Activated CD4-positive, alpha-beta T cell treated with anti-CD3 and anti-CD28 coated beads, Interleukin-10, Interleukin-2, amounts not matched to agents 100 ng/mL and 50 ng/mL, durations not matched to agents 16 hours and 8 hours (primary cell): Measurements from ENCODE around the gene TPRA1.
"Not testable (repeated sequence)": the region's sequence is repeated elsewhere in the genome, so short reads cannot be mapped to it uniquely, and the experiment has no call there.

Experiments
- DNase-seq: peaks from one replicate; pipeline ENCODE4 v3.0.0-alpha.2; 2020

The TPRA1 gene

DNA sequence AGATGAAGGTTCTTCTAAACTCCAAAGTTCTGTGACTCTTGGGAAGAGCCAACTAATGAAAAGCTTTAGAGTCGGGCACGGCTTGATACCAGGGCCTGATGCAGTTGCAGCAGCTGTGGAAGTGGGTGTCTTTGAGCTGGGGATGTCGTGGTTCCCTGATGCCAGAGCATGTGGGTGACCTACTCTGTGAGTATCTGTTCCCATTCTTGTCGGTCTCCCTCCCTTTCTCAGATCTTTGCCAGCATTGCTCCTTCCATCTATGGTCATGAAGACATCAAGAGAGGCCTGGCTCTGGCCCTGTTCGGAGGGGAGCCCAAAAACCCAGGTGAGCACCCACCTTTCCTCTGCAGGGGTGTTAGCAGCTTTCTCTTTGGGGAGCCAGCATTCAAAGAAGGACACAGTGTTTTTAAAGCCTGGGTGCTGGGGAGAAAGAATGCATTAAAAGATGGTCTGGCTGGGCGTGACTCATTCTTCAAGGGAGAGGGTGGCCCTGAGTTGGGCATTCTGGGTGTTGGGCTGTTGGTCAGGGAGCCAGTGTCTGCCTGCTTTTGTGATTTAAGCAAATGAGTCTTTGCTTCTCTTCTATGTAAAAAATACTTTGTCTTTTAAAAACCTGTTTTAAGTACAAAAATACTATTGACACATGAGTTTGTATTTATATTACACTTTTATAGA is 25.2 kb upstream of the TPRA1 start:
- no peak for DNase-seq

DNA sequence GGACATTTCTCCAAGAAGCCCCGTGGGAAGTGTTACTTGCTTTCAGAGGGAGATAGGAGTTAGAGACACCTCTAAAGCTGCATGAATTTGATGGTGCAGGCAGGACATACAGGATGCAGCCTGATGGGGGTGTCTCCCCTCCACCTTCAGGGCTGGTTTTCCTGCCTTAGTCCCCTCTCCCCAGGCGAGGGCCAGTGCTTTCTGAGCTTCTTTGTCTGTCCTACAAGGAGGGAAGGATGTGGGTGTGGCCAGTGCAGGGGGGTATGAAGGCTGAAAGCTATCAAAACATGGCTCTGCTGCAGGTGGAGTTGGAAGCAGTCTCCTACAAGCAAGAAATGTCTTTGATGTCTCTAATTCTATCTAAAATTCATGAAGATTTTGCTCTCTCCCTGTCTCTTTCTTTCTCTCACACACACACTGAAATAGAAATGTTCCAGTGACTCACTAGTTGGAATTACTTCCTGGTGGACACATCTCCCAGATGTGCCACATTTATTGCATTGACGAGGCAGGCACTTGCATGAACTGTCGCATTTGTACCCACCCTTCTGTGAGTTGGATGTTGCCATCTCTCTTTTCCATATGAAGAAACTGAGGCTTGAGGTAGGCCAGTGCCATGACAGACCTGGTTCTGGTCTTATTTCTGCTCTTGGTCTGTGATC is 24.5 kb upstream of the TPRA1 start:
- no peak for DNase-seq

DNA sequence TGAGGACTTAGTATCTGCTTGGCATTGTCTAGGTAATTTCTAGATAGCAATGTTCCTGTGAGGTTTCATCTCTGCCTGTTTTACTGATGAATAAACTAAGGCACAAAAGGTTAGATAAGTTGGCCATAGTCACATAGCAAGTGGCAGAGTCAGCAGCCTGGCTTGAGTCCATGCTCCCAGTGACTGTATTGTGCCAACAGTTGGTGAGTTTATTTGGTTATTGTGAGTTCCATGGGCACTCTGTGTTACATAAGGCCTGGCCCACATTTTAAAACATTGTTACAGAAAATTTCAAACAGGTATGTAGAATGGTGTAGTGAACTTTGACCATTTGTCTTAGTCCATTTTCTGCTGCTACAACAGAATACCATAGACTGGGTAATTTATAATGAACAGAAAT is 22.9 kb upstream of the TPRA1 start:
- no peak for DNase-seq

DNA sequence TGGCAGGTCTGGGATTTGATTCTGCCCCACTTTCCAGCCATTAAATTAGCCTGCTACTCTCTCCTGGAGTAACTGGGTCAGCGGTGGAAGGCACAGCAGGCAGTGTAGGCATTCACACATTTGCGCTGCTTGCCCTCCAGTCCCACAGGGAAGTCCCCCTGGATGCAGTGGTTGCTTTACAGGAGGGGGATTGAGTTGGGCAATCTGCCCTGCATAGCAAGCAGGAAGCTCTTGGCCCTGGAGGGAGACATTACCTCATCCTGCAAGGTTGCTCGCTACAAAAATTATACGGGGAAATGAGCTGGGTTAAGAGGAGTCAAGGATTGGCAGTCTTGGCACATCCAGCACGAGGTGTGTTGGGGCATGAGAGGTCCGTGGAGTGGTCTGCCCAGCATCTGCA is 22.4 kb upstream of the TPRA1 start:
- DNase-seq: no peak

DNA sequence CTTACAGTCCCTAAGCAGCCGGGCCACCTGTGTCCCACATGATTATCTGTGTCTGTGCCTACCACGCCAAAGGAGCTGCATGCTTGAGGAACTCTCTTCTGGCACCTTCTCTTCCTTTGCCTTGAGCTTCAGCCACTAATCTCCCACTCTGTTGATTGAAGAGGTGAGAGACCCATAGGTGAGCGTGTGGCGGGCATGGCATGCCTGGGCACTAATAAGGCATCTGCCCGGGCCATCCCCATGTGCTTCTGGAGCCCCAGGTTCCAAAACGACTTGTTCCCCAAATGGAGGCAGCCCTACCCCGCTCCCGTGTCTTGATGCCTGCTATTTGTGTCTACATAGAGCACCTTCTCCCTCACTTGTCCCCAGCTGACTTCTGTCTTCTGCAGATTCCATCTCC is 20.7 kb upstream of the TPRA1 start:
- no peak for DNase-seq

DNA sequence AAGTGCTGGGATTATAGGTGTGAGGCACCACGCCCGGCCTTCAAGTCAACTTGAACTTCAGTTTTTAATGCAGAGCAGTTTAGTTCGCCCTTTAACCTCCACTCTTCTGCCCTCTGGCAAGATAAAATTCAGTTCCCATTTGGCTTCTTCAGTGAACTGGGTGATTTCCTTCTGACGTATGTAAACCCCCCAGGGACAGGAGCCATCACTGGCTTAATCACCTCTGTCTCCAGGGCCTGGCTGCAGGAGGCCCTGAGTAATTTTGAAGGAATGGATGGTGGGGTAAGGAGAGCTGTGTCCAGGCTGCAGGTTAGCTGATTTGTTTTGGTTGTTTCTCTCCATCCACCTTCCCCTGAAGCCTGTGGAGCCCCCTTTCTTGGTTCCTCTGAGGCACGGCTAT is 19.6 kb upstream of the TPRA1 start:
- DNase-seq: no peak

DNA sequence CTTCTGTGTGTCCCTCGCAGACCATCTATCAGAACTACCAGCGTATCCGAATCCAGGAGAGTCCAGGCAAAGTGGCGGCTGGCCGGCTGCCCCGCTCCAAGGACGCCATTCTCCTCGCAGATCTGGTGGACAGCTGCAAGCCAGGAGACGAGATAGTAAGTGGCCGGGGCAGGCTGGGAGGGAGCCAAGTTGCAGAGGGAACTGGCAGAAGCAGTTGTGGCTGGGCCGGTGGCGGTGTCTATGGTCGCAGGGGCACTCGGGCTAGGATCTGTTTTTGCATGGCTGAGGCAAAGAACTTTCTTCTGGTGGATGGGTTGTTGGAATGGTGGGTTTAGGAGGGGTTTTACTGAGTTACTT is 17.8 kb upstream of the TPRA1 start:
- no peak for DNase-seq

DNA sequence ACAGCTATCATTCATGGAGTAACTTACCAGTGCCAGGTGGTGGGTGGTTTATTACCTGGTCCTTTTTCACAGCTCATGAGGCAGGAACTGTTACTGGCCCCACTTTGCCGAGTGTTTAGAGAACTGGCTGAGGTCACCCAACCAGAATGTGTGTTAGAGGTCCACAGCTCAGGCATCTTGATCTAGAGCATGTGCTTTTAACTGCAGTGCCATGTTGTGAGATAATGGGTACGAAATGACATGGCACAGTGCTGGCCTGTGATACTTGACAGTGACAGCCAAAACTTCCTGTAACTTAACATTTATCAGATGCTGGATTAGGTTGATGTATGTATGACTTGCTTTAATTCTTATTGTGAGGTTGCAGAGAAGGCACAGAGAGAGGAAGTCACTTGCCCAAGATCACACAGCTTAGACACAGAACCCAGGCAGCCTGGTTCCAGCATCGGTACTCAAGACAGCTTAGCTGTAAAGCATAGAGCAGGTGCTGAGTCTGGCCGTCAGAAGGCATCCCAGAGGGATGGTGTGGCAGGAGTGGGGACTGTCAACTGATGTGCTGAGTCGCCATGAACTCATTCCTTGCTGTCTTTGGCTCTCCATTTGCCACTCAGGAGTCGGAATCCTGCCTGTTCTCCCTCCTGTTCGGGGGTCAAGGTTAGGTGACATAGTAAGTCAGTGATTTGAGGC is 17.3 kb upstream of the TPRA1 start:
- DNase-seq: no peak

DNA sequence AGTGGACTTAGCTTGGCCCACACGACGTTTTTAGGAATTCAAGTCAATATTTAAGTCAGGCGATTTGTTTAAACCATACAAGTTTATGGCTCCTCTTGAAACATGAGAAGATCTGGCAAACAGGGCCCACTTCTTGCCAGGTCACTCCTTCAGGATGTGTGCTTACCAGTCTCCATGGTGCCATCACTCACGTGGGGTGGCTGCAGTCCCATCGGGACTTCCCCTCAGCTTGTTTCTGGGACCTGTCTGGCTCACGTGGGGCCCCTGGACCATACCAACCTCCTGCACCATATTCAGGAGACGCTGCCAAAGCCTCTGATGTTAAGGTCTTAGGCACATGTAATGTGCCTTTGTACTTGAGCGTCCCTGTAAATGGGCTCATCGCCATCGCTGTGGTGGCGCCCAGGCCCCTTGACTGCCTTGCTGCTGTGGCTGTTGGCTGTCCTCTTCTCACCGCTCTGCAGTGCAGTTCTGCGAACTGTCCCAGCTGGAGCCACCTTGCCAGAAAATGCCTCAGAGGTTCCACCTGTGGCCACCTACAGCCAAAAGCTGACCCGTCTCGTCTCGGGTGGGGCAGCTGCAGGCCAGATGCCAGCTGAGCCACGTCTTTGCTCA is 16.6 kb upstream of the TPRA1 start:
- DNase-seq: no peak

DNA sequence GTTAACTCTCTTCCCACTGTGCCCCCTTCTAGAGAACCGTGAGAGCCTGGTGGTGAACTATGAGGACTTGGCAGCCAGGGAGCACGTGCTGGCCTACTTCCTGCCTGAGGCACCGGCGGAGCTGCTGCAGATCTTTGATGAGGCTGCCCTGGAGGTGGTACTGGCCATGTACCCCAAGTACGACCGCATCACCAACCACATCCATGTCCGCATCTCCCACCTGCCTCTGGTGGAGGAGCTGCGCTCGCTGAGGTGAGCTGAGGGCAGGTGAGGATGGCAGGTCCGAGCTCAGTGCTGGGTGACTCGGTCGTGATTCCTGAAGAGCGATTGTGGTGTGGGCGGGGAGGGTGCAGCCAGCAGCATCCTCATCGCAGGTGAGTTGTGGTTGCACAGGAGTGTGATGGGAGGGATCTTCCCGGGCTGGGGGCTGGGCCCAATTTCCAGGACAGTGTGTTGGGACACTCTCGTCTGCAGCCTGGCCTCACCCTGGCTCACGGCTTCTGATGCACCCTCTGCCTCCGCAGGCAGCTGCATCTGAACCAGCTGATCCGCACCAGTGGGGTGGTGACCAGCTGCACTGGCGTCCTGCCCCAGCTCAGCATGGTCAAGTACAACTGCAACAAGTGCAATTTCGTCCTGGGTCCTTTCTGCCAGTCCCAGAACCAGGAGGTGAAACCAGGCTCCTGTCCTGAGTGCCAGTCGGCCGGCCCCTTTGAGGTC is 15.7 kb upstream of the TPRA1 start:
- no peak for DNase-seq

DNA sequence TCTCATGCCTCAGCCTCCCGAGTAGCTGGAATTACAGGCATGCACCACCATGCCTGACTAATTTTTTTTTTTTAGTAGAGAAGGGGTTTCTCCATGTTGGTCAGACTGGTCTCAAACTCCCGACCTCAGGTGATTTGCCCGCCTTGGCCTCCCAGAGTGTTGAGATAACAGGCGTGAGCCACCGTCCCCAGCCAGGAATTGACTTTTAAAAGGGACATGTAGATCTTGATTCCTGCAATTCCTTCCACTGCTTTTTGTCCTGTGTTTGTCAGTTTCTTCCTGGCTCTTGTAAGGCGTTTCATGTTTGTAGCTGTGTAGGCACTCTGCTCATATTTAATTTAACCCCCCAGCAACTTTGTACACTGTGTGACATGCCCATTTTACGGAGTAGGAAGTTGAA is 15.0 kb upstream of the TPRA1 start:
- DNase-seq: not testable (repeated sequence)

DNA sequence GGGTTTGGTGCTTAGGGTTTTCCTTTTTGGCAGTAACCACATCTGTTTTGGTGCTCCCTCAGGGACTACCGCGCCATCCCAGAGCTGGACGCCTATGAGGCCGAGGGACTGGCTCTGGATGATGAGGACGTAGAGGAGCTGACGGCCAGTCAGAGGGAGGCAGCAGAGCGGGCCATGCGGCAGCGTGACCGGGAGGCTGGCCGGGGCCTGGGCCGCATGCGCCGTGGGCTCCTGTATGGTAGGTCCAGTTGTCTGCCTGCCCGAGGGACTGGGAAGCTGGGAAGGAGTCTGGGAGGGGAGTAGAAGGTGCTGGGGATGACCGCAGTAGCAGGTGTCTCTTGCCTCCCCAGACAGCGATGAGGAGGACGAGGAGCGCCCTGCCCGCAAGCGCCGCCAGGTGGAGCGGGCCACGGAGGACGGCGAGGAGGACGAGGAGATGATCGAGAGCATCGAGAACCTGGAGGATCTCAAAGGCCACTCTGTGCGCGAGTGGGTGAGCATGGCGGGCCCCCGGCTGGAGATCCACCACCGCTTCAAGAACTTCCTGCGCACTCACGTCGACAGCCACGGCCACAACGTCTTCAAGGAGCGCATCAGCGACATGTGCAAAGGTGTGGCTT is 14.1 kb upstream of the TPRA1 start:
- no peak for DNase-seq

DNA sequence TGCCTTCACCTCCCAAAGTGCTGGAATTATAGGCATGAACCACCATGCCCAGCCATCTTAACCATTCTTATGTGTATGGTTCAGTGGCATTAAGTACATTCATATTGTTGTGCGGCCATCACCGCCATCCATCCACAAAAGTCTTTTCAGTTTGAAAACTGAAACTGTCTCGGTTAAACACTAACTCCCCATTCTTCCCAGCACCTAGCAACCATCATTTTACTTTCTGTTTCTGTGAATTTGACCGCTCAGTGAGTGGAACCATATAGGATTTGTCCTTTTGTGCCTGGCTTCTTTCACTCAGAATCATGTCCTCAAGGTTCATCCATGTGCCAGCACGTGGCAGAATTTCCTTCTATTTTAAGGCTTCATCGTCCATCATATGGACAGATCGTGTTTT is 13.5 kb upstream of the TPRA1 start:
- DNase-seq: no peak

DNA sequence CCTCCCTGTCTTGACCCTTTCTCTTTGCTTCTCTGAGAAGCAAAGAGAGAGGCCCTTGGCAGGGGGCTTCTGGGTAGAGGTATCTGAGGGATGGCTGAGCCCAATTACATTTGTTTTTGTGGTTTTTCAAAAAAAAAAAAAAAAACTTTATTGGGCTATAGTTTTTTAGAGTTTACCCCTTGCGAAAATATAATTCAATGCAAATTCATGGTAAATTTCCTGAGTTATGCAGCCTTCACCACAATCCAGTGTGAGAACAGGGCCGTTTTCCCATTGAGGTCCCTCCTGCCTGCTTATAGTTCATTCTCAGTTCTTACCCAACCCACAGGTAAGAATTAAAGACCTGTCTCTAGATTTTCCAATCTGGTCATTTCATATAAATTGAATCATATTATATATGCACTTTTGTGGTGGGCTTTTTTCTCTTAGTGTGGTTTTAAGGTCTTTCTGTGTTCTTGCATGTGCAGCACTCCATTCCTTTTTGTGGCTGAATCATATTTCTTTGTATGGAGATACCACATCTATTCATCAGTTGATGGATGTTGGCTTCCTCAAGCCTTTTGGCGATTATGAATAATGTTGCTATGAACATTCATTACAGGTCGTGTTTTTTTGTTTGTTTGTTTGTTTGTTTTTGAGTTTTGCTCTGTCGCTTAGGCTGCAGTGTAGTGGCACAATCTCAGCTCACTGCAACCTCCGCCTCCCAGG is 10.4 kb upstream of the TPRA1 start:
- DNase-seq: no peak

DNA sequence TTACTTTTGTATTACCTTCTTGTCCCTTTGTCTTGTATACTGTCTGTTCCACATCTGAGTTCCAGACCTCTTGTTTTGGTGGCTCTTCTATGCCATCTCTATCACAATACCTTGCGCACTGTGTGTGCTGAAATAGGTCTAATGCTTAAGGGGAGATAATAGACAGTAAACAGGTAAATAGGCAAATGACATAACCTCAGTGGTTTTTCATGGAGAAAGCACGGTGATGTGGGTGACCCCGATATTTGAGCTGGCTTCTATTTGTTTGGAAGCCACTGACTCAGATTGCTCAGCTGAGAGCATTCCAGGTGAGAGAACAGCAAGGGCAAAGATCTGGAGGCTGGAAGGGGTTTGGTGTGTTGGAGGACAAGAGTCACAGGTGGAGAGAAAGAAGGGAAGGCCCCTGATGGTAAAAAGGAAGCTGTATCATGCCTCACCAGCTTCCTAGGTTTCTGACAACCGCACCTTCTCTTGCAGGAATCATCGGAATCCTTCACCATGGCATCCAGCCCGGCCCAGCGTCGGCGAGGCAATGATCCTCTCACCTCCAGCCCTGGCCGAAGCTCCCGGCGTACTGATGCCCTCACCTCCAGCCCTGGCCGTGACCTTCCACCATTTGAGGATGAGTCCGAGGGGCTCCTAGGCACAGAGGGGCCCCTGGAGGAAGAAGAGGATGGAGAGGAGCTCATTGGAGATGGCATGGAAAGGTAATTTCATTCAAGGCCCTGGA is 8.5 kb upstream of the TPRA1 start:
- DNase-seq: no peak

DNA sequence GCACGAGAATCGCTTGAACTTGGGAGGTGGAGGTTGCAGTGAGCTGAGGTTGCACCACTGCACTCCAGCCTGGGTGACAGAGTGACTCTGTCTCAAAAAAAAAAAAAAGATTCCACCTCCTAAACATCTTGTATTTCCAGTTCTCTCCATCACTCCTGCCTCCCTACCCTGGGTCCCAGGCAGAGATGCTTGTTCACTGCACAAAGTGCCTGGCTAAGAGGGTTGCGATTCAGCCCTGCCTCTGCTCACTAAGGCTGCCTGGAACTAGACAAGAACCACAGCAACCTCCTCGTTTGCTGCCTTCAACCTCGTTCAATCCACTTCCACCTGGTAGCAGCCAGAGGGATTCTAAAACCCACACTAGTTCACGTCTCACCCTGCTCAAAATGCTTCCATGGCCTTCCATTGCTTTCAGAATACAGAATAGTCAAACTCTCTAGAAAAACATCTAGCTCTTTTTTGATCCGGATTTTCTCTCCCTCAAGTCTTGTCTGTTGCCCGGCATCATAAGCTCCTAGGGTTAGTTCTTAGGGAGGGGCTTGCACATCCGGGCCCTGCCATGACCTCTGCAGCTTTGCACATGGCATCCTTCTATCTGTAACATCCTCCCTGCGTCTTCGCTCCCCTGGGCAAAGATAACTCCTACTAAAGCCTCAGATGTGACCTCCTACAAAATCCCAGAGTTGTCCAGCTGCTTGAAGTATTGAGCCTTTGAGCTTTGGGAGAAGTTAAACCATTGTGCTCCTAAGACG is 6.7 kb upstream of the TPRA1 start:
- no peak for DNase-seq

DNA sequence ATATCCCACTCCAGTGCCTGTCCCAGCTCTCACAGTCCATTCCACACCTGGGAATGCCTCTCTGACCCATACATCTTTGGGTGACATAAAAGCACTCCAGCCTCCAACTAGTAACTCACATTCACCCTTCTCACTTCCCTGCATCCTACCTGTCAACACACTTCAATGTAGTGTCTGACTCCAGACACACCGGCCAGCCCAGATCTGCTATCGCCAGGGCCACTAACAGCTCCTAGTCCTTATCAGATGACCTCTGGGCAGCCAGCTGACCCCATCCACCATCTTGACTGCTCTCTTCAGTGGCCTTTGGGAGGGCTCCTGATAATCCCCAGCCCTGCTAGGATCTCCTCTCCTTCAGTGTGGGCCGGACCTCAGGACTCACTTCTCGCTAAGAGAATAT is 4.8 kb upstream of the TPRA1 start:
- no peak for DNase-seq

DNA sequence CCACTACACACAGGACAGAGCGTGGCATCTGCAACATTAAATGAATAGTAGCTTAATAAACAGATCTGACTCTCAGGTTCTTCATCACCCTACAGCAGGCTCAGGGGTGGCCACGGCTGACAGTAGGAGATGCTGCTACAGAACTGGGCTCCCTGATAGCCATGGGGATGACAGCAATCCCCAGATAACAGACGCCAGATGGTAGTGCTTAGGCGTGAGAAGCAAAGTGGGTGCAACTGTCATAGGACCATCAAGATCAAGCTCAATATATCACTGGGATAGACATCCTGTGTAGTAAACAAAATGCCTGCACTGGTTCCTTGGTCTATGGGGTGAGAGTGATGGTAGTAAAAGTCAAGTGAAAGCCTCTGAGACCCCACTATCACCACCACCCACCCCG is 2.6 kb upstream of the TPRA1 start:
- DNase-seq: no peak

DNA sequence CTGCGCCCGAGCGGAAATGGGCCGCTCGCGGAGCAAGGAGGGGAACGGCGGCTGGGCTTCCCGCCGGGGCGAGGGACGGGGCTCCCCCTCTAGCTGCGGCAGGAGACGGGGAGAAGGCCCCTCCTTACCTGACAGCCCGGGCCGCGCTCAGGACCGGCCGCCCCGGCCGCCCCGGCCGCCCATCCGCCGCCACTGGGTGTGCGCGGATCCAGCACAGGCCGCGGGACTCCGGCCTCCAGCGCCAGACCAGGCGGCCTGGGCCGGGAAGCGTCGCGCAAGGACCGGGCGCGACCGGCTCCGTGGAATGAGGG is 296 bp downstream of the TPRA1 start:
- DNase-seq: peak; percentile 40

DNA sequence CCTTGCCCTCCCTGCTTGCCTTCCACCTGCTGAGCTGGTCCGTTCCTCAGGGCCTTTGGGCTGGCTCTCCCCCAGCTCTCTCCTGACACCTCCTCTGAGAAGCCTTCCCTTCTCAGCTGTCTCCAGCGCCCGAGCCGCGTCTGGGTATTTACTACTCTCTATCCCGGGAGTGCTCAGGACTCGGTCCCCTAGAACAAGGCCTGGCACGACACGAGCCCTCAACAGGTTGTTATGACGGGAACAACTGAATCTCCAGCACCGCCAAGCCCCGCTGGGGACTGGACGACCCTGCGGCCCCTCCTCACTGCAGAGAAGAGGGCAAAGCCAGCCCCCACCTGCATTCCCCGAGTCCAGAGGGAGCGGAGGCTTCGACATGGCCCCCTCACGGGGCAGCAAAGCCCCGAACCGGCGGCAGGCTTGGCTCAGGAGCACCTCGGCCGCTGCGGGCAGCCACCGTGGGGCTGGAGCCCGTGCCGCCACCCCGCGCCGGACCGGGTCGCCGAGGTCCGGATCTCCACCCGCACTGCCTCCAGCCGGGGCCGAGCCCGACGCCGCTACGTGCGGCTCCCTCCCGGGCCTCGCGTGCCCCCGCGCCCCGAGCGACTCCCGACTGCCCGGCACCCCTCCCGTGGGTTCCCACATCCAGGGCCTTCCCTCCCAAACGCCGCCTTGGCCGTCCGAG is 792 bp downstream of the TPRA1 start:
- no peak for DNase-seq
